ENCODE data around the gene FOCAD. TPM values are rescaled to one million over a fixed set of nuclear protein-coding genes. Genes with fewer than 3 reads are reported as not detected.

Gene FOCAD
- total RNA-seq, 4 donors from 2014 or later, result 17.6 to 27.2 (median 20.1) TPM

GRCh38 chr9:21042466-21042865 lies 358.4 kb downstream of the FOCAD start:
- intact Hi-C loops (cut with DNase I), result no loop called here
- DNase-seq (ENCODE audit: extremely low spot score), result no peak
- 95% methylated on average over 4 of the region's 4 CpGs for WGBS
- Histone ChIP-seq H3K4me3 (no peak overlapping the region), H3K27ac (replicated peaks in 1 of 4) (no peak overlapping the region), H3K4me1 (no peaks in the 10 kb centered on the region), H3K27me3 (no peaks in the 10 kb centered on the region), H3K9me3 (no peaks in the 10 kb centered on the region), H3K36me3 (no peaks in the 10 kb centered on the region)
- no peak for TF ChIP-seq CTCF (IDR thresholded peaks at IDR 0.05)
- no peak for TF ChIP-seq EP300 (IDR thresholded peaks at IDR 0.05)
- TF ChIP-seq POLR2AphosphoS5 (IDR thresholded peaks at IDR 0.05), result no peak
- no peak for TF ChIP-seq POLR2A (IDR thresholded peaks at IDR 0.05; ENCODE audit: low read depth)

GRCh38 chr9:21043841-21044240 lies 359.8 kb downstream of the FOCAD start:
- Histone ChIP-seq H3K27ac (replicated peaks in 1 of 4) (no peak overlapping the region), H3K4me3 (no peak overlapping the region), H3K27me3 (no peaks in the 10 kb centered on the region), H3K9me3 (no peaks in the 10 kb centered on the region), H3K4me1 (no peaks in the 10 kb centered on the region), H3K36me3 (no peaks in the 10 kb centered on the region)
- no peak for TF ChIP-seq POLR2AphosphoS5 (IDR thresholded peaks at IDR 0.05)
- no peak for TF ChIP-seq EP300 (IDR thresholded peaks at IDR 0.05)
- no peak for TF ChIP-seq CTCF (IDR thresholded peaks at IDR 0.05)
- no peak for TF ChIP-seq POLR2A (IDR thresholded peaks at IDR 0.05; ENCODE audit: low read depth)
- DNase-seq (ENCODE audit: extremely low spot score), result no peak
- 88% methylated on average over 3 of the region's 3 CpGs for WGBS
- intact Hi-C loops (cut with DNase I), result no loop called here

Small RNA genes within 50 kb of the gene (small RNA-seq; reads per million reads assigned to genes)
- 0 to 0.37 (median 0.17) reads per million in 3 donors for gene MIR491
- gene SNORA30B, result 0 reads per million in 3 donors

Other genes with a start within 250 kb of the FOCAD start
- gene MLLT3, start 61.8 kb upstream of the FOCAD start, total RNA-seq, result 10 to 100 TPM; 14.1 to 30.7 (median 18.0) TPM

All from esophagus muscularis mucosa (tissue), 4 donors.